IMR-90 (cell line): ENCODE results near the gene BDH1.

ENCODE experiments used
- BHLHE40 ChIP-seq: fragments of 150-350 bp; IDR thresholded peaks from 2 replicates; pipeline ENCODE4 v1.6.1; 2016; ENCODE audit warnings: mild to moderate bottlenecking, low read depth, low read length
- CHD1 ChIP-seq: IDR thresholded peaks from 2 replicates; pipeline ENCODE4 v1.6.1; 2012; ENCODE audit warnings: low read depth, low read length, improper control_type of control experiment
- MAFK ChIP-seq: IDR thresholded peaks from 2 replicates; pipeline ENCODE4 v1.6.1; 2012; ENCODE audit warnings: low read depth, low read length, improper control_type of control experiment
- MXI1 ChIP-seq: IDR thresholded peaks from 2 replicates; pipeline ENCODE4 v1.6.1; 2012; ENCODE audit warnings: low read depth, mild to moderate bottlenecking, low read length, moderate library complexity, borderline replicate concordance
- POLR2A ChIP-seq: IDR thresholded peaks from 2 replicates; pipeline ENCODE4 v1.6.1; 2012; ENCODE audit warnings: mild to moderate bottlenecking, low read depth, low read length
- RAD21 ChIP-seq: IDR thresholded peaks from 2 replicates; pipeline ENCODE4 v1.6.1; 2012; ENCODE audit warnings: low read length, improper control_type of control experiment
- RFX5 ChIP-seq: IDR thresholded peaks from 2 replicates; pipeline ENCODE4 v1.8.0; 2012; ENCODE audit warnings: low read depth, mild to moderate bottlenecking, low read length, moderate library complexity
- SMC3 ChIP-seq: fragments of 150-350 bp; IDR thresholded peaks from 2 replicates; pipeline ENCODE4 v1.6.1; 2016; ENCODE audit warnings: low read depth, mild to moderate bottlenecking, antibody characterized with exemption, low read length, moderate library complexity
- USF2 ChIP-seq: fragments of 150-350 bp; IDR thresholded peaks from 2 replicates; pipeline ENCODE4 v1.6.1; 2017; ENCODE audit warnings: mild to moderate bottlenecking, antibody characterized with exemption, low read length, low read depth
- TF ChIP-seq, protein P1 (sequence below): conservative IDR thresholded peaks from 2 replicates; pipeline ENCODE4 v1.5.1; 2012; ENCODE audit warnings: mild to moderate bottlenecking, low read depth, low read length, improper control_type of control experiment

GRCh38 chr3:197501879-197502620, 53.7 kb downstream of the BDH1 start:
- TF ChIP-seq RAD21 (peak; percentile 66), USF2 (no peak), RFX5 (no peak), POLR2A (no peak), MXI1 (no peak), CHD1 (no peak), BHLHE40 (no peak), SMC3 (peak; percentile 63), MAFK (no peak)
- TF ChIP-seq, protein P1, sequence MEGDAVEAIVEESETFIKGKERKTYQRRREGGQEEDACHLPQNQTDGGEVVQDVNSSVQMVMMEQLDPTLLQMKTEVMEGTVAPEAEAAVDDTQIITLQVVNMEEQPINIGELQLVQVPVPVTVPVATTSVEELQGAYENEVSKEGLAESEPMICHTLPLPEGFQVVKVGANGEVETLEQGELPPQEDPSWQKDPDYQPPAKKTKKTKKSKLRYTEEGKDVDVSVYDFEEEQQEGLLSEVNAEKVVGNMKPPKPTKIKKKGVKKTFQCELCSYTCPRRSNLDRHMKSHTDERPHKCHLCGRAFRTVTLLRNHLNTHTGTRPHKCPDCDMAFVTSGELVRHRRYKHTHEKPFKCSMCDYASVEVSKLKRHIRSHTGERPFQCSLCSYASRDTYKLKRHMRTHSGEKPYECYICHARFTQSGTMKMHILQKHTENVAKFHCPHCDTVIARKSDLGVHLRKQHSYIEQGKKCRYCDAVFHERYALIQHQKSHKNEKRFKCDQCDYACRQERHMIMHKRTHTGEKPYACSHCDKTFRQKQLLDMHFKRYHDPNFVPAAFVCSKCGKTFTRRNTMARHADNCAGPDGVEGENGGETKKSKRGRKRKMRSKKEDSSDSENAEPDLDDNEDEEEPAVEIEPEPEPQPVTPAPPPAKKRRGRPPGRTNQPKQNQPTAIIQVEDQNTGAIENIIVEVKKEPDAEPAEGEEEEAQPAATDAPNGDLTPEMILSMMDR, result peak; percentile 52
